Bone marrow (tissue), 2 donors: ENCODE measurements around the gene DSN1.

Experiments
- DNase-seq, 2 donors: peaks; one replicate each; lab custom pipeline; 2025; lab: John Stamatoyannopoulos, UW

The DSN1 gene

DNA sequence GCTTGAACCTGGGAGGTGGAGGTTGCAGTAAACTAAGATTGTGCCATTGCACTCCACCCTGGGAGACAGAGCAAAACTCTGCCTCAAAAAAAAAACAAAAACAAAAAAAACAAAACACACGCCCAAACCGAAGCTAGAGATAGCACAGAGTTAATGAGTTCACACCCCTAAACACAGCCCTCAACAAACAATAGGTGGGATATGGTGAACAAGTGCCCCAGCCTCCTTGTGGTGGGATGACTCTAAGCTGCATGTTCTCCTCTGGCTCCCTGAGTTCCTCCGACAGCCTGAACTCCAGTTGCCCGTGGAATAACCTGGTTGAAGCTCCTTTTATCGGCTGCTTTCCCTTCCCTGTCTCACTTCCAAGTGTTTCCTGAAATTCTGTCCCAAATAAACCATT lies 22.1 kb upstream of the DSN1 start:
- no peak for DNase-seq

DNA sequence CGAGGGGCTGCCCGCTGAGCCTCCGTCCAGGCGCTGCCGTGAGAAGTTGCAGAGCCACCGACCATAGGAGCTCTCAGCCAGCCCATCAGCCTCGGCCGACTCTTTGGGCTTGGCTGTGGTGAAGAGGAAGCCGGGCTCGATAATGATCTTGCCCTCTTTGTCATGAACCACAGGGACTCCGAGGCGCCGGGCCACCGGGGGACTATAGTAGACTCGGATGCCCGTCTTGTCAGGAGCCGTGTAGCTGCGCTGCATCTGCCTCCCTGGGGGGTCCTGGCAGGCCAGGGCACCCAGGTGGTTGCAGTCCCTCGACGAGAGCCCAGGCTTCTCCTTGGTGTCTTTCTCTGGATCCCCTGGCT lies 20.5 kb upstream of the DSN1 start:
- DNase-seq: no peak

DNA sequence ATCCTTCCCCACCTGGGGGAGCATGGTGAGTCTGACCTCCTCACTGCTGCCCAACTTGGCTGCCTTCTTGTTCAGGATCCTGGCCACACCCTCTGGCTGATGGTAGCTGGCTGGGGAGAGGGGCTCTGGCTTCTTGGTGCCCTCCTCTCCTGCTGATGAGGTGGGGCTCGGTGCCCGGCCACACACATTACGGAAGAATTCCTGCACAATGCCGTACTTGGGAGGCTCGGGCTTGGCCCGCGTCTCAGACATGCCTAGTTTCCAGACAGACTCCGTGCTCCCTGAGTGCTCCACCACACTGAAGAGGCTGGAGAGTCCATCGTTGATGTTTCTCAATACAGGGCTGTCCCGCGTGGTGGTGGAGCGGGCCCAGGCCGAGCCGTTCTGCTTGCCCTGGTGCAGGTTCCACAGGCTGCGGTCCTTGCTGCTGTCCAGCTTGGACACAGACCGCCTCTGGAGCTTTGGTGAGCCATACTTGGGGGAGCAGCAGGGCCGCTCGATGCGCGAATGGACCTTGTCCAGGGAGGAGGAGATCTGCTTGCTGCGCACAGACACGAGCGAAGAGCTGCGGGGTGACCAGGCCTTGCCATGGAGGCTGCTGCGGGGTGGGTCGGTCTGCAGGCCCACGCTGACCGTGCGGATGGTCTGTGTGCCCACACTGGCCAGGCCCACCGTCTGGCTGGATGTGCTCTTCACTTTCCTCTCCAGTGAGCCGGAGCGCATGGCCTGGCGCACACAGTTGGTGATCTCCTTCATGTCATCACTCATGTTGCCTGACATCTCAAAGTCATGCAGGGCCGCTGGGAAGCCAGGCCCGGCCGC lies 19.9 kb upstream of the DSN1 start:
- no peak for DNase-seq

DNA sequence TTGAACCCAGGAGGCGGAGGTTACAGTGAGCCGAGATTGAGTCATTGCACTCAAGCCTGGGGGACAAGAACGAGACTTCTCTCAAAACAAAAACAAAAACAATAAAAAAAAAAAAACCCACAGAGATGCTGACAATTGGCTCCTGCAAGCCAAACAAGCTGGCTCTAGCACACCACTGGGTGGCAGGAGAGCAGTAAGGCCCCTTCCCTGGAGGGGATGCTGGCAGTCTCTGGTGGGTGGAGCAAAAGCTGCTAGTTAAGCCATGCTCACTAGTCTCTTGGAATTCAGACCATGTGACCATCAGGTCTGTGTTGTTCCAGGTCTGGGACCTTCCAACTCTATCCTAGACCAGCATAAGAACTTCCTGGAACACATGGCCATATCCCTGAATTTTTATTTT lies 18.9 kb upstream of the DSN1 start:
- DNase-seq: no peak

DNA sequence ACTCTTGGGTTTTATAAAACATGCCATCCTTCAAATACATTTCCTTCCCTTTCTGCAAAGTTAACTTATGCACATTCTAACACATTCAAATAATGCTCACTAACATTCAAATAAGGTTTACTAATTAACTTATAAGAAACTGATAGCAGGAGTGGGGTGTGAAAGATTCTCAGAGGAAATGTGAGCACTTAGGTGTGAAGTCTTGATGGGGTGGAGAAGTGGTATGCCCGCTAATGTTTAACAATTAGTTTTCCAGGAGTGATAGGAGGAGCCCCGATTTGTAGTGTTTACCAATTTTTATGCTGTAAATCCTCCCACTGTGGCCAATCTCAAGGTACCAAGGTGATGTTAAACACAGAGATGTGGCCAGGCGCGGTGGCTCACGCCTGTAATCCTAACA lies 18.3 kb upstream of the DSN1 start:
- DNase-seq: no peak

DNA sequence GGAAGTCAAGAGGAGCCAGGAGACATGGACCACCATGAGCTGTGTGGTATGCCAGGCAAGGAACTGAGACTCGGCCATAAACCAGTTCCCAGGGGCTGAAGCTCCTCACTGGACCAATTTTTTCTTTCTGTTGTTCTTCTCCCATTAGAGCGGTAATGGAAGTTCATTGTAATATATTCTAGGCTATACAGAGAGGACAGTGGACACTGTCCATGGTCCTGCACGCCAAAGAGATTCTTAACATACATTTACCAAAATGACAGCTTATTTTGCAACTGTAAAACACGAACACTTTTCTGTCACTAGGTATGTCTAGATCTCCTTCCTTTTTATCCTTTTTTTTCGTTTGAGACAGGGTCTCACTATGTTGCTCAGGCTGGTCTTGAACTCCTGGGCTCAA lies 13.1 kb upstream of the DSN1 start:
- no peak for DNase-seq

DNA sequence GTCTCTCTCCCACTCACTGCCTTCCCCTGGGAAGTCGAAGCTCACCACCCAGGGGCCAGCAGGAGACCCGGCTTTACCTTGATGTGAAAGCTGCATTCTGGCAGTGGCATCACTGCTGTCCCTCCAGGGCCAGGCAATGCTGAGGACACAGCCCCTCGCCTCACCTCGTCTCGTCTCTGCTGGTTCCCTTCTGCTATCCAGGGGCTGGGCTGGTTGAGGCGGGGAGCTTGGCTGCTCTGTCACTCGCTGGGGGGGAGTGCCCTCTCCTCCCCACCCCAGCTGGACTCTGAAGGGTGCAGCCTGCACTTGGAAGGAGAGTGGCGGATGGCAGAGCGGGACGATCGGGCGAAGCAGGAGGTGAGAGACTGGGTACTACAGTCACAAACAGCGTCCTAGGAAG lies 12.7 kb upstream of the DSN1 start:
- DNase-seq: no peak

DNA sequence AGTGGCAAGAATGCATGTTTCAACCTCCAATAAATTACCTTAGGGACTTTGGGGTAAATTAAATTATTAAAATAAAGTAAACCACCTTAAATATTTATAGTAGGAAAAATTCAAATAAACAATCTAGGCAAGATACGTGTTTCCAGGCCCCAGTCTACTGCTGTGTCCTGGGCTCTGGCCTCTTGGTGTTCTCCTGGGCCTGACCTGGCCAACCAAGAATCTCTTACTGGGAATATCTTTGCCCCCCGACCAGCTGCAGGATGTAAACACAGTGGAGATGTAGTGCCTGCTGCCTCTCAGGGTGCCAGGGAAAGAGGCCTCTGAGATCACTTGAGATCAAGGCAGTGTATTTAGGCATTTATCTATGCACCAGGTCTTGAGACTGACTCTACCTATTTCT lies 11.7 kb upstream of the DSN1 start:
- DNase-seq: no peak

DNA sequence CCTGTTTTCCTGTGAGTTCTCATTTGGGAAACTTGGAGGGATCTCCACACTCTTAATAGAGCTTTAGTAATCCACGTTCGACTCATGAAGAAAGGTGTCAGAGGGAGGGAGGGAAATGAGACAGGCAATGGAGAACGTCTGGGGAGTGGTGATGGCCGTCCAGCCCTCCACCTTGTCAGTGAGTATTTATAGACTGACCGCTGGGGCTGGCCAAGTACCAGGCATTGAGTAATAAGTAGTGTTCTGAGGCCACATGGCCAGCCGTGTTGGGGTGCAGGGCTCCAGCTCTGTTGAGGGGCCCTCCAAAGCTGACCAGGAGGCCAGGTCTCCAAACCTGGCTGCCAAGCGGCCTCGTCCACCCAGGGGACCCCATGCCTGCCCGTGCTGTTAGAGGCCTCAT lies 11.3 kb upstream of the DSN1 start:
- DNase-seq: no peak

DNA sequence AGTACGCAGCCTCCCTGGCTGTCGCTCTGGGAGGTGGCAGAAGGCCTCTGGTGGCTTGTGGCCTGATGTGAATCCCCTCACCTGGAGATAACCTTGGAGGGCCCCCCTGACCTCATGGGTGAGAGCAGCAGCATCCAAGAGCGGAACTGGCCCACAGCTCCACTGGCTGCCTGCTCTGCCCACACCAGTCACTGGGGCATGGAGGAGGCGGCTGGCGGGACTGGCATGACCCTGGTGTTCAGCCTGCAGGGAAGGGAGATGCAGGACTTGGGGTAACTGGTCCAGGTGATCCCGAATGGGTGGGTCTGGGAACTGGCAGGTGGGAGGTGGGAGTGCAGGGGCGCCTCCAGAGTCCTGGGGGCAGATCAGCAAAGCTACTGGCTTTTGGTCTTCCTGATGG lies 10.6 kb upstream of the DSN1 start:
- DNase-seq: no peak

DNA sequence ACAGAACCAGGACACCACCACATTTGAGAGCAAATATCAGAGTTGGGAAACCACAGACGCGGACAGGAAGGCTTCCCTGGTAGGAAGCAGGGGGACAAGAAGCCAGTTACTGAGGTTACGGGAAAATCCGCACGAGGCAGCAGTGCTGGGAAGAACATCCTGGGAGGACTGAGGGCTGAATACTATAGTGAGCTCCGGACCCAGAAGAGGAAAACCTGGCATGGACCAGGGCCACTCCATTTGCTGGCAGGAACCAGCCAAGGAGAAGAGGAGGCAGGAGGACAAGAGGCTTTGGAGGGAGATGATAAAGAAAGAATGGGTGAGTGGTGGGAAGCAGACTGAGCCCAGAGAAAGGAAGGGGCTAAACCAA lies 6.1 kb upstream of the DSN1 start:
- no peak for DNase-seq

DNA sequence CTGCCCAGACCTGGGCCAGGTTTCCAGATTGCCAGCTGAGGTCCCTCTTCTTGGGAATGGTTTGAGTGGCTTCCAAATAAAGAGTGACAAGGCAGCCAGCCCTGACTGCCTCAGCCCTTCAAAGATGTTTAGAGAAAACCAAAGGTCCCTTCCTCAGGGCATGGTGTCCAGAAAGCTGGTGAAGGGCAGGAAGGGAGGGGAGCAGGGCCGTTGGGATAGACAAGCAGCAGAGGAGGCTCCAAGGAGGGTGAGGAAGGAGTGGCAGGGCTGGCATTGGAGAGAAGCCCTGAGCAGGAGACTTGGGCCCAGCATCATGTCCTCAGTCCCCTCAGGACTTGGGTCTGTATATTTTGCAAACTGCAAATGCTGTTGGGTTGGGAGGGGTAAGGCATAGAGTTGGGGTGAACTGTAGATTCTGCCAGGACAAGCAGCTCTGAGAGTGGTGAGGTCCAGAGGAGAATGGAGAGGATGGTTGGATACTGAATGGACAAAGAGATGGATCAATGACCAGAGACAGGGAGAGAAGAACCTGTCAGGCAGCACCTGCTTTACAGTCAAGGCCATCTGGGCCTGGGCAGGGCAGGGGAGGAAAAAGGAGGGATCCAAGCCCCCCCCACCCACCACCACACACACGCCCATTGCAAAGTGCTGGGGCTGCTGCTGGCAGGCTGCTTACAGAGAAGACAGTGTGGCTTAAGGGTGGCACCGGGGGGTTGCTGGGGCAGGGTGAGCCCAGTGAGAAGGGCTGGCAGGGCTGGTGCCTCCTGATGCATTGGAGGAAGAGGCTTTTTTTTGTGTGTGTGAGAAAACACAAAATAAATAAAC lies 5.5 kb upstream of the DSN1 start:
- no peak for DNase-seq

DNA sequence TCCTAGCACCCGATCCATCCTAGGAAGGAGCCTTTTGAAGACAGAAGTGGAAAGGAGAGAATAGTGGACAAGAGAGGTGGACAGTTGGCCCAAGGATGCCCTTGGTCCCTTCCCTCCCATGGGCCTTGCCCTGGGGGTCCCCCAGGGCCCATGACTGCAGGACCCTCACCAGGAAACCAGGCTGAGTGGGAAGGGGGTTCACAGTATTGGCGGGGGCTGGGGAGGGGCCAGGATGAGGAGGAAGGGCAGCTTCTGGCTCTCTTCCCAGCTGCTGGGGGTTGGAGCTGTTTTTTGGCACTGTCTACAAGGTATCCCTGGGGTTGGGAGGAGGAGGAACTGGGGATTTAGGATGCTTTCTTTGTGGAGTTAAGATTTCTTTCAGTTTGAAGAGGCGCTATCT lies 4.0 kb upstream of the DSN1 start:
- DNase-seq: no peak

DNA sequence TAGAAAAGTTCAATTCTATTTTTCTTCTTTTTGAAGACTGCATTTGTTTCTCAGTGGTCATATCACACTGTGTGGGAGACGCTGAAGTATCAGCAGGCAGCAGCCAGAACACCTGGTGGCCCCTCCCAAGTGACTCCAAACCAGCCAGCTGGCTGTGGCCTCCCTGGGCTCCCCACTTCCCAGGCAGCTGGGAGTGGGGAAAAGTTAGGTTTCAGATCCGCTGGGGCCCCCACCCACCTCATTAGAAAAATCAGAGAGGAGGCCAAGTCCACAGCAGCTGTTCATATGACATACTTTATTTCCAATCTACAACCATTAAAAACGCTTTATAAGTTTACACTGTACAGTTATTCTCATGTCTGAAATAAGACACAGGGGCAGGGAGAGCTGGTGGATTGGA lies 3.6 kb upstream of the DSN1 start:
- no peak for DNase-seq

DNA sequence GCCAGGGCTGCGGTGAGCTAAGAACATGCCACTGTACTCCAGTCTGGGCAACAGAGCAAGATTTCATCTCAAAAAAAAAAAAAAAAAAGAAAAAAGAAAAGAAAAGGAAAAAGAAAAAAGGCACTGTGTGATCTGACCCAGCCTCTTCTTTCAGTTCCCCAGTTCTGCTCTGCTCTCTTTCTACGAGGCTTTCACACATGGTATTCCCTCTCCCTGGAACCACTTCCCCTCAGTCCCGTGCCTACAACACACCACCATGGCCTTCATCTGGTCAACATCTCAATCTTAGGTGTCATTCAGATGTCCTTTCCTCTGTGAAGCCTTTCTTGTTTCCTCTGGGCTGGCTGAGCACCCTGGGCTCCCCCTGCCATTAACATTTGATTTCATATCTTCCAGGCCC lies 2.3 kb upstream of the DSN1 start:
- DNase-seq: no peak

DNA sequence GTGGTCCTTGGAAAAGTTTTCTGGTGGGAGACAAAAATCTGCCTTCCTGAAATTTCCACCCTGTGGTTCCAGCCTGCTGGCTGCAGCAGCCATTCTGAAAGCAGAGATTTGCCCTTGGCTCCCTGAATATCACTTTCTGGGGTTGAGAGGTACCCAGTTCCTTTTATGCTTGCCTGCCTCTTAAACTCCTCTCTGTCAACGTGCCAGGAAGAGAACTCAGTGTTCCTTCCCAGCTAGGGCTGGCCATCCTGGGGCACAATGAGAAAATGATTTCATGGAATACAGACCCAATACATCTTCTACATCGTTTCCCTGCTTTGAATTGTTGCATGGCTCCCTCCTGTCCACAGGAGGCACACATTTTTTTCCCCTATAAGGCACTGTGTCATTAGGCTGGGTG lies 1.6 kb upstream of the DSN1 start:
- DNase-seq: no peak

DNA sequence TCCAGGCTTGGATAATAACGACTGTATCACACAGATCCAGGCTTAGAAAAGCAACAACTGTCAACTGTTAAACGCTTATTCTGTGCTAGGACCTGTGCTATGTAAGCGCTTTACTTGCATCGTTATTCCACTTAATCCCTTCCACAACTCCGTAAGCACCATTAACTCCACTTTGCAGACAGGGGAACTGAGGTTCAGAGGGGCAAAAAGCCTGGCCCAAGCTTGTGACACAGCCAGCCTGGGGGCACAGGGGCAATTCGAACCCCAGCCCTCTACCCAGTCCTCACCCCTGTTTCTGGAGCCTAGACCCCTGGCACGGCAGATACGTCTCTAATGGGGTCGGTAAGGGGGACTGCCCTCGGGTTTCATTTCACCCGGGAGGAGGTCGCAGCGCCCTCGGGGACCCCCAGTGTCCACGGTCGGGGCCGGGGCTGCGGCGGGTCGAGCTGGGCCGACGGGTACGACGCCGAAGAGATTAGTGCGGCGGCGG lies 411 bp downstream of the DSN1 start:
- no peak for DNase-seq

DNA sequence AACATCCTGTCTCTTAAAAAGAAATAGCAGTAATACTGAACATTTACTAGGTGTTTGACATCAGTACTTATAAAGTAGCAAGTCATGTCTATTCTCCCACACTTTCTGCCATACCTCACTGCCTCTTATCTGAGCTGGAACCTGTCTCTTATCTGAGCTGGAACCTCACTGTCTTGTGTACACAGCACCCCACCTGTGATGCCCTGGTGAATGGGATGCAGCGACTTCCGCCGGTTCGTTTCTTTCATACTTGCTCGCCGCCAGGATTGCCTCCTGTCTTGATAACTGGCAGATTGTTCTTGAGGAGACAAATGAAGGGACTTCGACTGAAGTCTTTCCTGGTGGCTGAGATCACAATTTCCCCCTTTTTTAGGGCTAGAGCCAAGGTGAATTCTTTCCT lies 2.9 kb downstream of the DSN1 start:
- no peak for DNase-seq

DNA sequence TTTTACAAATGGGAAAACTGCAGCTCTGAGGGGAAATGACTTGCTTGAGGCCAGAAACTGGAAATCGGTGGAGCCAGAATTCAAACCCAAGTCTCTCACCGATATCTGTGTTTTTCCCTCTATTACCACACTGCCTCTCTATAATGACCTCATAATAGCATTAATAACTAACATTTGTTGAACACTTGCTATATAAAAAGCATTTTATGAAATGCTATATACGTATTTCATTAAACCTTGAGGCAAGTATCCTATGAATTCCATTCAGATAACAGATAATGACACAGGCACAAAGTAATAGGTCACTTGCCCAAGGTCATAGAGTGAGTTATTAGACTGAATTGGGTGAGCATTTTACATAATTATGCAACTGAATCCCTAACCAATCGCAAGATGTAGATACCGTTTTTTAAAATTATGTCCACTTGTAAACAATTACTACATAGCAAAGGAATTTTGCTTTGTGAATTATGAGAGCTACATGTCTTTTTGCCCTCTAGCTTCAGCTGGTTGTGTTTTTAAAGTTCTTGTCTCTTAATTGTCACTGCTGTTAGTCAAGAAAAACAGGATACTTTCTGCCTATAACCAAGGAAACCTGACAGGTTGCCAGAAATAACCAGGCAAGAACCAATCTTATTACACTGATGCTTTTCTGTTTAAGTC lies 4.7 kb downstream of the DSN1 start:
- no peak for DNase-seq

DNA sequence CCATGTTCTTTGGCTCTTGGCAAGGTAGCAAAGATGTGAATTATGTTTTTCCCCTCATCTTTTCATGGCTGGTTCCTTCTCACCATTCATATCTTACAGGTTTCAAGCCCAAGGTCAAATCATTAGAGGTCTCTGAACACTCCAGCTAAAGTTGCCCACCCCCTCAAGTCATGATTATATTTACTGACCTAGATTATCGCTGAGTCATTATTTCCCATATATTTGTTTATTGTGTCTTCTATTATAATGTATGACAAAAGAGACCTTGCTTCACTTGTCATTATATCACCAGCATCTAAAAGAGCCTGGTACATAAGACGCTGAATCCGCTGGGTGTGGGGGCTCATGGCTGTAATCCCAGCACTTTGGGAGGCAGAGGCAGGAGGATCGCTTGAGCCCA lies 12.4 kb downstream of the DSN1 start:
- no peak for DNase-seq

DNA sequence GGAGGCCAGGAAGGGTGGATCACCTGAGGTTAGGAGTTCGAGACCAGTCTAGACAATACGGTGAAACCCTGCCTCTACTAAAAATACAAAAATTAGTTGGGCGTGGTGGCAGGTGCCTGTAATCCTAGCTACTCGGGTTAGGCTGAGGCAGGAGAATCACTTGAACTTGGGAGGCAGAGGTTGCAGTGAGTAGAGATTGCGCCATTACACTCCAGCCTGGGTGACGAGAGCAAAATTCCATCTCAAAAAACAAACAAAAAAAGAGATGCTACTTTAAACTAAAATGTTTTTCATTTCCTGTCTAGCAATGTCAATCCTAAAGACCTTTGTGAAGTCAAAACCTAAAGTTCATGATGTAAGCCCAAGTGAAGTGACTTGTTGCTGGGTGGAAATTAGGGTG lies 12.9 kb downstream of the DSN1 start:
- no peak for DNase-seq

DNA sequence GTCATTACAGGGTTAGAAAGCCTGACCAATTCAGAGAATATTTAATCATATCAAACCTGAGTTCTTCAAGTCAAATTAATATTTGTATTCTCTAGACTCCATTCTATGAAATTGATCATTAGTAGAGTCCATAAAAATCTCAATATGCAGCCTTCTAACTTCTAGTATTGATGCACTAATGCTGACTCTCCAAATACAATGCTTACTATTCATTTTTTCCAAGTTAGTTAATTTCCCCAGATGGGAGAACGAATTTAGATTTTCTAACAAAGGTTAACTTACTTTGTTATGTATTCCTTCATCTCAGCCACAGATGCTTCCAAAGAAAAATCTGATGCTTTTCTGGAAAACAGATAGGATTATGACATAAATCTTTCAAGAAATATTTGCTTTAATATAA lies 15.3 kb downstream of the DSN1 start:
- DNase-seq: no peak

DNA sequence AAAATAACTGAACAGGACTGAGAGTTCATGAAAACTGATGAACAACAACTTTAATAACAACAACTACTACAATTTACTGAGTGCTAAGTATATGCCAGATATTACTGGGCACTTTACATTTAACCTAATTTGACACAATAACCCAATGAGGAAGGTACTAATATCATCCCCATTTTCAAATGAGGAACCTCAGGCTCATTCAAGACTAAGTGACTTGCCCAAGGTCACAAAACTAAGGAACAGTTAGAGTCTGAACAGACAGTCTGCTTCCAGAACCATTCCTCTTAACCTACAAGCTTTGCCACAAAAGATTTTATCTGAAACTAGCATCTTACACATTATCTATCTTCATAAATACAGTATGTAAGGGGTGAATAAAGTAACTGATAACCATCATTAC lies 17.1 kb downstream of the DSN1 start:
- DNase-seq: no peak
